ENCODE measurements around the gene PLCB2. TPM values are rescaled to one million over a fixed set of nuclear protein-coding genes. Genes with fewer than 3 reads are reported as not detected.

Gene PLCB2
- total RNA-seq, 1 donor from 2014 or later: 2.6 TPM

DNA sequence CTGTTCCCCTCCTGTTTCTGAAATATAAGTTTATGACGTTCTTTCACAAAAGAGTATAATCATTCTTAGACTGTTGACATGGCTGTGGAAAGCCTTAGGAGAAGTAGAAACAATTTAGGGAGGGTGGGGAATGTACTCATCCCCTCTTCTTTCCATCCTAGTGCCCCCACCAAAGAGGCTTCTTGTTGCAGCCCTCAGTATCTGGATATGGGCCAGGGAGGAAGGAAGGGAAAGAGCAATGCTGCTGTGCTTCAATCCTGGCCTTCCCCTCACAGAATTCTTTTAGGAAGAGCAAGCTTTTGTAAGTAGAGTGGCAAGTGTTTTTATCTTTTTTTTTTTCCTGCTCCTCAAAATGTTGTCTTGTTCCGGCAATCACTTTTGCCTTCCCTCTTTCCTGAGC is 17.5 kb upstream of the PLCB2 start:
- peaks cover 51% of the 10 kb centered on the region for H3K4me1 Mint-ChIP-seq (ENCODE audit: low read depth, unreplicated experiment)
- DNase-seq: no peak
- TF ChIP-seq, protein P1, sequence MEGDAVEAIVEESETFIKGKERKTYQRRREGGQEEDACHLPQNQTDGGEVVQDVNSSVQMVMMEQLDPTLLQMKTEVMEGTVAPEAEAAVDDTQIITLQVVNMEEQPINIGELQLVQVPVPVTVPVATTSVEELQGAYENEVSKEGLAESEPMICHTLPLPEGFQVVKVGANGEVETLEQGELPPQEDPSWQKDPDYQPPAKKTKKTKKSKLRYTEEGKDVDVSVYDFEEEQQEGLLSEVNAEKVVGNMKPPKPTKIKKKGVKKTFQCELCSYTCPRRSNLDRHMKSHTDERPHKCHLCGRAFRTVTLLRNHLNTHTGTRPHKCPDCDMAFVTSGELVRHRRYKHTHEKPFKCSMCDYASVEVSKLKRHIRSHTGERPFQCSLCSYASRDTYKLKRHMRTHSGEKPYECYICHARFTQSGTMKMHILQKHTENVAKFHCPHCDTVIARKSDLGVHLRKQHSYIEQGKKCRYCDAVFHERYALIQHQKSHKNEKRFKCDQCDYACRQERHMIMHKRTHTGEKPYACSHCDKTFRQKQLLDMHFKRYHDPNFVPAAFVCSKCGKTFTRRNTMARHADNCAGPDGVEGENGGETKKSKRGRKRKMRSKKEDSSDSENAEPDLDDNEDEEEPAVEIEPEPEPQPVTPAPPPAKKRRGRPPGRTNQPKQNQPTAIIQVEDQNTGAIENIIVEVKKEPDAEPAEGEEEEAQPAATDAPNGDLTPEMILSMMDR (IDR thresholded peaks at IDR 0.05; ENCODE audit: partially characterized antibody, unreplicated experiment): no peak
- no peaks in the 10 kb centered on the region for H3K36me3 Mint-ChIP-seq (ENCODE audit: unreplicated experiment)
- H3K4me3 Mint-ChIP-seq (ENCODE audit: unreplicated experiment): peak overlapping the region; percentile 76
- no peak overlapping the region for H3K27ac Mint-ChIP-seq (ENCODE audit: unreplicated experiment)
- peaks cover 6% of the 10 kb centered on the region for H3K27me3 Mint-ChIP-seq (ENCODE audit: unreplicated experiment)
- H3K9me3 Mint-ChIP-seq (ENCODE audit: unreplicated experiment): peaks cover 10% of the 10 kb centered on the region

DNA sequence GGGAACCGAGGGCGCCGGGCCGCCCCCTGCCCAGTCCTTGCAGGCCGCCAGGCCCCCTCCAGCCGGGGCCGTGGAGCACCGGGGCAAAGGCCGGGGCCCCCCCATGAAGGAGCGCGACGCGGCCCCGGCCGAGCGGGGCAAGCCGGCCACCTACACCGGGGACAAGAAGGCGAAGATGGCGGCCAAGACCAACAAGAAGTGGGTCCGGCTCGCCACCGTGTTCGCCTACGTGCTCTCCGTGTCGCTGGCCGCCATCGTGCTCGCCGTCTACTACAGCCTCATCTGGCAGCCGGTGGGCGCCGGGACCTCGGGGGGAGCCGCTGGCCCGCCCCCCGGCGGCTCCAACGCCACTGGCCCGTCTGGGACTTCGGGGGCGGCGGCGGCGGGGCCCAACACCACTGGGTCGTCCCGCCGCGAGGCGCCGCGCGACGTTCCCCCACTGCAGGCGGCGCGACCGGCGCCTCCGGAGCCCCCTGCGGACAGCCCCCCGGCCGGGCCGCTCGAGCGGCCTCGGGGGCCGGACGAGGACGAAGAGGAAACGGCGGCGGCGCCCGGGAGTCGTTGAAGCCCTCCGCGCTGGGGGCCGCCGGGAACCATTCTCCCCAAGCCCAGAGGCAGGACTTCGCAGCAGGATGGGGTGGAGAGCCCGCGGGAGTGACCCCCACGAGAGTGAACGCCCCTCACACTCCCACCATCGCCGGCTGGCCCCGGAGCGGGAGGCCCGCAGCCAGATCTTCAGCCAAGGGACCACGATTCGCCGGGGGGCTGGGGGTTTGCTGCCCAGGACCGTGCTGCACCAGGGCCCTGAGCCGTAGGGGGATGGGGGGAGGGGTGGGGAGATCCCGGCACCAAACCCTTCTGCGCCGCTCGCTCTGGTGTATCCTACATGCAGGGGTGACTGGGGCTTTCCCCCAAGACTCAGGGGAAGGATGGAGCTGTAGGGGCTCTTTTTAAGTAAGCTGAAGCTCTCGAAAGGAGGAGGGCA is 16.5 kb upstream of the PLCB2 start:
- no peaks in the 10 kb centered on the region for H3K36me3 Mint-ChIP-seq (ENCODE audit: unreplicated experiment)
- peak; percentile 48 for DNase-seq
- peaks cover 43% of the 10 kb centered on the region for H3K4me1 Mint-ChIP-seq (ENCODE audit: low read depth, unreplicated experiment)
- H3K4me3 Mint-ChIP-seq (ENCODE audit: unreplicated experiment): peak overlapping the region; percentile 76
- H3K27ac Mint-ChIP-seq (ENCODE audit: unreplicated experiment): peak overlapping the region; percentile 74
- peaks cover 6% of the 10 kb centered on the region for H3K27me3 Mint-ChIP-seq (ENCODE audit: unreplicated experiment)
- peaks cover 10% of the 10 kb centered on the region for H3K9me3 Mint-ChIP-seq (ENCODE audit: unreplicated experiment)
- TF ChIP-seq, protein P1 (IDR thresholded peaks at IDR 0.05; ENCODE audit: partially characterized antibody, unreplicated experiment): no peak

DNA sequence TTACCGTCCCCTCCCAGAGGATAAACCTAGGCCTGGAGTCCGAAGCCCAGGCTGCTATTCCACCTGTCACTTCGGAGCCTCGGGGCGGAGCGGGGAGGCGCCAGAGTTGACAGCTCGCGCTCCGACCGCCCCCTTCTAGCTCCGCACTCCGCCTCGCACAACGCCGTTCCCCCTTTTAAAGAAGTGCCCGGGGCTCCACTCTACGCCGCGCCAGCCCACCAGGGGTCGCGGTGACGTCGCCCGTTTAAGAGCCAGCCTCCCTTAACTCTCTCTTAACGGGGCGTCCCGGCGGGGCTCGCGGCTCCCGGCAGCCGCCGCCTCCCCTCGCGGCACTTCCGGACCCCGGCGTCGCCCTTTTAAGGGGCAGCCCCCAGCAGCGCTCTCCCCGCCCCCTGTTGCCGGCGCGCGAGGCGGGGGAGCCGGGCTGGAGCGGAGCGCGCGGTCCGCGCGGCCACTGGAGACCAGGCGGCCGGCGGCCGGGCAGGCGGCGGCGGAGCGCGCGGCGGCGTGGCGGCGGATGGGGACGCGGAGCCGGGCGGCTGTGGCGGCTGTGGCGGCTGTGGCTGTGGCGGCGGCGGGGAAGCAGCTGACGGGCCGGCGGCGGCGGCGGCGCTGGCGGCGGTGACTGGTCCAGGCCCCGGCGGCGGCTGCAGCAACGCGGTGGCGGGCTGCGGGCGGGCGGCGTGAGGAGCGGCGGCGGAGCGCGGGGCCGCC is 15.7 kb upstream of the PLCB2 start, which contains the start of gene INAFM2:
Gene INAFM2, plus strand, starts transcription at position 454 of the 714 bp plus-strand sequence. CDS start 364 bp downstream, outside the sequence.
- Mint-ChIP-seq H3K4me1 (ENCODE audit: low read depth, unreplicated experiment) (peaks cover 35% of the 10 kb centered on the region), H3K4me3 (ENCODE audit: unreplicated experiment) (peak within 1 kb of the TSS; percentile 81), H3K9me3 (ENCODE audit: unreplicated experiment) (peaks cover 10% of the 10 kb centered on the region), H3K27ac (ENCODE audit: unreplicated experiment) (no peak within 1 kb of the TSS), H3K27me3 (ENCODE audit: unreplicated experiment) (peaks cover 6% of the 10 kb centered on the region), H3K36me3 (ENCODE audit: unreplicated experiment) (no peaks in the 10 kb centered on the region)
- TF ChIP-seq, protein P1 (IDR thresholded peaks at IDR 0.05; ENCODE audit: partially characterized antibody, unreplicated experiment): peak; percentile 77
- peak; percentile 95 for DNase-seq

DNA sequence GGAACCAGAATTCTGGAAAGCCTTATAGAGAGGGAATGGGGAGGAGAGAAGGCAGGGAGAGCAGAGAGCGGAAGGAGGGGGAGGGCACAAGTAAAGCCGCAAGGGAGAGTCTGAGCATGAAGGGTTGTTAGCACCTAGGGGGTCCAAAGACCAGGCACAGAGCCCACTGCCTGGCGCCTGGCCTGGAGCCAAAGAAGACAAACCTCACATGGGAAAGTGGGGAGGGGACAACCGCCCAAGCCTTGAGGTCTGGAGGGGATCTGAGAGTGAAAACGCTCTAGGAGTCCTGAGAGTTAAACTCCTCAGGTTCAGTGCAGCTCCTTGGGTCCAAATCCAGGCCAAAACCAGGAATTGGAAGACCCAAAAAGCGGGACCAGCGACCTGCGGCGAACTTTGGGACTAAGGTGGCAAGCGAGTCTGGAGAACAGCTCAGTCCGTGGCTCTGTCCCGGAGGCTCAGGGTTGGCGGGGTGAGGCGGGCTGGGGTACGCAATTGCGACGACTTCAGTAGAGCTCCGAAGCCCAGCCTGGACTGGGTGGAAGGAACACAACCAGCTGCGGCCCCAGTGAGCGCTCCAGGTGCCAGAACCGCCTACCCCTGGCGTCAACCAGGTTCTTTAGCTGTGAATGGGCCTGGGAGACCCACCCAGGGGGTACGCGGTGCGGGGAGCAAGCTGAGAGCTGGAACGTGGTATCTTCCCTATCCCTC is 14.9 kb upstream of the PLCB2 start:
- H3K36me3 Mint-ChIP-seq (ENCODE audit: unreplicated experiment): no peaks in the 10 kb centered on the region
- no peak overlapping the region for H3K27ac Mint-ChIP-seq (ENCODE audit: unreplicated experiment)
- TF ChIP-seq, protein P1 (IDR thresholded peaks at IDR 0.05; ENCODE audit: partially characterized antibody, unreplicated experiment): no peak
- DNase-seq: no peak
- H3K4me3 Mint-ChIP-seq (ENCODE audit: unreplicated experiment): peak overlapping the region; percentile 81
- peaks cover 6% of the 10 kb centered on the region for H3K27me3 Mint-ChIP-seq (ENCODE audit: unreplicated experiment)
- H3K9me3 Mint-ChIP-seq (ENCODE audit: unreplicated experiment): peaks cover 9% of the 10 kb centered on the region
- peaks cover 28% of the 10 kb centered on the region for H3K4me1 Mint-ChIP-seq (ENCODE audit: low read depth, unreplicated experiment)
